ENCODE measurements around the gene RNF4. TPM values are rescaled to one million over a fixed set of nuclear protein-coding genes. Genes with fewer than 3 reads are reported as not detected.
A peak's percentile ranks its signal among the peaks of the same experiment; 100 is the strongest.
"Not testable (repeated sequence)": the region's sequence is repeated elsewhere in the genome, so short reads cannot be mapped to it uniquely, and the experiment has no call there.

RNF4 gene
- total and polyA plus RNA-seq, 2 donors = 41.3 to 43.1 TPM

DNA sequence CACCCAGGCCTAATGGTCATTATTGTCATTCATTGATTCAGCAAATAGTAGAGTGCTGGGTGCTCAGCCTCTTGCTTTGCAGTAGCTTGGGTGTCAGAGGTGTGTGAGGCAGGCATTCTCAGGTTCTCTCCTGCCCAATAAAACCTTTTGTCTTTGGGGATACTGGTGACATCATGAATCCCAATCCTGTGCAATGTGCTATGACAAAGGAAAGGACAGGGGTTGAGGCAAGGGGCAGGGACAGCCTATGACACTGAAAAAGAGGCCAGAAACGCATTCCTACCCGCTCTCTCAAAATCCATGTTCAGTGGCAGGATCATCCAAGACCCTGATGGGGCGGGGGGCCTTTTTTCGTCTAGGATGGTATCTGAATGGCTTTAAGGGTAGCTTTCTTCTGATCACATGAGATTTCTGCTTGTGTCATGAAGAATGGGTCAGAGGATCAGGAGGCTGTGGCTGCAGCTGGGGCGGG lies 66.0 kb downstream of the RNF4 start:
- Histone ChIP-seq H3K4me3 (ENCODE audit: low read length in 2 of 2) (peak overlapping the region; percentile 66 to 70), H3K9me3 (ENCODE audit: control insufficient read depth in 2 of 2, insufficient read depth in 1 of 2, low read length in 1 of 2) (no peaks in the 10 kb centered on the region), H3K27me3 (ENCODE audit: control insufficient read depth in 2 of 2, insufficient read depth in 1 of 2, low read length in 1 of 2) (no peaks in the 10 kb centered on the region), H3K36me3 (ENCODE audit: control insufficient read depth in 2 of 2, insufficient read depth in 2 of 2, low read length in 1 of 2) (no peaks in the 10 kb centered on the region), H3K27ac (ENCODE audit: low read depth in 1 of 2, low read length in 1 of 2) (peak overlapping the region; percentile 27 to 83), H3K4me1 (ENCODE audit: control insufficient read depth in 2 of 2, insufficient read depth in 2 of 2, low read length in 2 of 2) (peaks cover 9 to 16% of the 10 kb centered on the region in 2 donors)
- 55% methylated on average over 5 of the region's 5 CpGs for WGBS
- DNase-seq (ENCODE audit: low read depth in 6 of 9, low spot score in 9 of 9) = no peak

- Histone ChIP-seq H3K27ac (ENCODE audit: low read depth in 1 of 2, low read length in 1 of 2) (peak overlapping the region; percentile 83 to 90), H3K4me1 (ENCODE audit: control insufficient read depth in 2 of 2, insufficient read depth in 2 of 2, low read length in 2 of 2) (peaks cover 9 to 16% of the 10 kb centered on the region in 2 donors), H3K4me3 (ENCODE audit: low read length in 2 of 2) (peak overlapping the region; percentile 66 to 70), H3K27me3 (ENCODE audit: control insufficient read depth in 2 of 2, insufficient read depth in 1 of 2, low read length in 1 of 2) (no peaks in the 10 kb centered on the region), H3K9me3 (ENCODE audit: control insufficient read depth in 2 of 2, insufficient read depth in 1 of 2, low read length in 1 of 2) (no peaks in the 10 kb centered on the region), H3K36me3 (ENCODE audit: control insufficient read depth in 2 of 2, insufficient read depth in 2 of 2, low read length in 1 of 2) (no peaks in the 10 kb centered on the region)
- under 1% methylated on average over 77 of the region's 77 CpGs for WGBS
- DNase-seq (ENCODE audit: low read depth in 6 of 9, low spot score in 9 of 9) = peak in 8 of 9 donors; percentile 21 to 81 (median 54)
Observed at GRCh38 chr4:2535376-2536192, 66.7 kb downstream of the RNF4 start.

- WGBS = under 1% methylated on average over 105 of the region's 106 CpGs
- no peaks in the 10 kb centered on the region for H3K9me3 ChIP-seq (ENCODE audit: control insufficient read depth in 2 of 2, insufficient read depth in 1 of 2, low read length in 1 of 2)
- DNase-seq (ENCODE audit: low read depth in 6 of 9, low spot score in 9 of 9) = peak; percentile 88 to 100 (median 98)
- H3K4me3 ChIP-seq (ENCODE audit: low read length in 2 of 2) = peak within 1 kb of the TSS; percentile 69 to 89
- peak within 1 kb of the TSS; percentile 83 to 94 for H3K27ac ChIP-seq (ENCODE audit: low read depth in 1 of 2, low read length in 1 of 2)
- peaks cover 9 to 16% of the 10 kb centered on the region in 2 donors for H3K4me1 ChIP-seq (ENCODE audit: control insufficient read depth in 2 of 2, insufficient read depth in 2 of 2, low read length in 2 of 2)
- H3K36me3 ChIP-seq (ENCODE audit: control insufficient read depth in 2 of 2, insufficient read depth in 2 of 2, low read length in 1 of 2) = no peaks in the 10 kb centered on the region
- no peaks in the 10 kb centered on the region for H3K27me3 ChIP-seq (ENCODE audit: control insufficient read depth in 2 of 2, insufficient read depth in 1 of 2, low read length in 1 of 2)
Observed at GRCh38 chr4:2536193-2537010, 67.5 kb downstream of the RNF4 start, which contains the start of gene FAM193A. Gene FAM193A (plus strand): TSS chr4:2536647. CDS start chr4:2536916, 269 bp downstream.

DNA sequence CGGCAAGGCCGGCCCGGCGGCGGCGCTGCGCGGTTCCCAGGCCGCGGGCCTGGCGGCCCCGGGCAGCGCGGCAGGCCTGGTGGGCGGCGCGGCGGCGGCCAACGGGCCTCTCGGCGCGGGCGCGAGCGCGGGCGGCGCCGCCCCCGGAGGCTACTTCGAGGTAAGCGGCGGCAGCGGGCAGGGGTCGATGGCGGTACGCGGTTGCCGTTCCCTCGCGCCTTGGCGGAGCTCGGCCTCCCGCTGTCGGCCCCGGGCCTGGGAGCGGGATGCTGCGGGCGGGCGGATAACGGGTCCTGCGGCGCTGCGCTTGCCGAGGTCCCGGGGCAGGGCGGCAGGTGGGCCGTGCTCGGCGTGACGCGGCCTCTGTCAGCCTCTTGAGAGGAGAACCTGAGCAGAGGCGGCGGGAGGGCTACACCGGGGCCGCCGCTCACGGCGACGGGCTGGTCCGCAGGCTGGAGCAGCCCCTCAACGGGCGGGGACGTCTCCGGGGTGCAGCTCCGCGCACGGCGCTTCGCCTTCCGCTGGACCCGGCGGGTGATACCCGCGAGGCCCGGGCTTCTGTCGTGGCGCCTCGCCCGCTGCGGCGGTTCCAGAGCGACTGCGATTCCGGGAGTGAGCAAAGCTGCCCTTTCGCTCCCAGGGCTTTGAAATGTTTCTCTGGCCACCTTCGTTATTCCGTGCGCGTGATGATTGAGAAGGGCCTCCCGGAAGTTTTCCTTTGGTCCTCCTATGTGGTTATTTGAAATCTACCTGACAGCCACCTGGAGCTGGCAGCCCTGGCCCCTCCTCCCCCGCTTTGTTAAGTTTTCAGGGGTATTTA lies 68.3 kb downstream of the RNF4 start:
- DNase-seq (ENCODE audit: low read depth in 6 of 9, low spot score in 9 of 9) = peak in 7 of 9 donors; percentile 9 to 68 (median 43)
- Histone ChIP-seq H3K4me3 (ENCODE audit: low read length in 2 of 2) (peak overlapping the region; percentile 69 to 89), H3K9me3 (ENCODE audit: control insufficient read depth in 2 of 2, insufficient read depth in 1 of 2, low read length in 1 of 2) (no peaks in the 10 kb centered on the region), H3K27me3 (ENCODE audit: control insufficient read depth in 2 of 2, insufficient read depth in 1 of 2, low read length in 1 of 2) (no peaks in the 10 kb centered on the region), H3K4me1 (ENCODE audit: control insufficient read depth in 2 of 2, insufficient read depth in 2 of 2, low read length in 2 of 2) (peaks cover 9 to 16% of the 10 kb centered on the region in 2 donors), H3K27ac (ENCODE audit: low read depth in 1 of 2, low read length in 1 of 2) (peak overlapping the region; percentile 74 to 94), H3K36me3 (ENCODE audit: control insufficient read depth in 2 of 2, insufficient read depth in 2 of 2, low read length in 1 of 2) (peaks cover 0 to under 1% of the 10 kb centered on the region in 2 donors)
- under 1% methylated on average over 103 of the region's 103 CpGs for WGBS

GRCh38 chr4:2543580-2544191 lies 74.8 kb downstream of the RNF4 start:
- not testable (repeated sequence) for DNase-seq (ENCODE audit: low read depth in 6 of 9, low spot score in 9 of 9)
- WGBS = 92% methylated on average over 10 of the region's 10 CpGs

GRCh38 chr4:2545321-2546013 lies 76.6 kb downstream of the RNF4 start:
- Histone ChIP-seq H3K27me3 (ENCODE audit: control insufficient read depth in 2 of 2, insufficient read depth in 1 of 2, low read length in 1 of 2) (no peaks in the 10 kb centered on the region), H3K36me3 (ENCODE audit: control insufficient read depth in 2 of 2, insufficient read depth in 2 of 2, low read length in 1 of 2) (peaks cover 0 to 8% of the 10 kb centered on the region in 2 donors), H3K9me3 (ENCODE audit: control insufficient read depth in 2 of 2, insufficient read depth in 1 of 2, low read length in 1 of 2) (no peaks in the 10 kb centered on the region), H3K4me1 (ENCODE audit: control insufficient read depth in 2 of 2, insufficient read depth in 2 of 2, low read length in 2 of 2) (no peaks in the 10 kb centered on the region), H3K4me3 (ENCODE audit: low read length in 2 of 2) (no peak overlapping the region), H3K27ac (ENCODE audit: low read depth in 1 of 2, low read length in 1 of 2) (no peak overlapping the region)
- no peak for DNase-seq (ENCODE audit: low read depth in 6 of 9, low spot score in 9 of 9)
- WGBS = 97% methylated on average over 7 of the region's 7 CpGs

More at GRCh38 chr4:2543580-2544191, 74.8 kb downstream of the RNF4 start:
- H3K36me3 ChIP-seq (ENCODE audit: control insufficient read depth in 2 of 2, insufficient read depth in 2 of 2, low read length in 1 of 2); H3K9me3 ChIP-seq (ENCODE audit: control insufficient read depth in 2 of 2, insufficient read depth in 1 of 2, low read length in 1 of 2); H3K4me1 ChIP-seq (ENCODE audit: control insufficient read depth in 2 of 2, insufficient read depth in 2 of 2, low read length in 2 of 2); H3K27me3 ChIP-seq (ENCODE audit: control insufficient read depth in 2 of 2, insufficient read depth in 1 of 2, low read length in 1 of 2); H3K4me3 ChIP-seq (ENCODE audit: low read length in 2 of 2); H3K27ac ChIP-seq (ENCODE audit: low read depth in 1 of 2, low read length in 1 of 2): not testable (repeated sequence)

DNA sequence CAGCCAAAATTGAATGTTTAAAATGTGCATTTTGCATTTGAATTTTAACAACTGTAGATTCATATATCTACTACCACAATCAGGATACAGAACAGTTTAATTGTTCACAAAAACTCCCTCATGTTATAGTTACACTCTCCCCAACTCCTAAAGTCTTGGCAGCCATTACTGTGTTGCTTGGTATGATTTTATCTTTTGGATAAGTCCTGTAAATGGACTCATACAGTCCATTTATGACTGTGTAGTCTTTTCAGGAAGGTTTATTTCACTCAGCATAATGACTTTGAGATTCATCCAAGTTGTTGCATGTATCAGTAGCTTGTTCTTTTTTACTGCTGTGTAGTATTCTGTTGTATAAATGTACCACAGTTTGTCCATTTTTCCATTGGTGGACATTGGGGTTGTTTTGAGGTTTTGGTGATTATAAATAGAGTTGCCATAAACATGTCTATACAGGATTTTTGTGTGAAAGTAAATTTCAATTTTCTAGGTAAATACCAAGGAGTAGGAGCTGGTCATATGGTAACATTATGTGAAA lies 77.4 kb downstream of the RNF4 start:
- H3K9me3 ChIP-seq (ENCODE audit: control insufficient read depth in 2 of 2, insufficient read depth in 1 of 2, low read length in 1 of 2) = no peaks in the 10 kb centered on the region
- no peaks in the 10 kb centered on the region for H3K27me3 ChIP-seq (ENCODE audit: control insufficient read depth in 2 of 2, insufficient read depth in 1 of 2, low read length in 1 of 2)
- no peak for DNase-seq (ENCODE audit: low read depth in 6 of 9, low spot score in 9 of 9)
- no peak overlapping the region for H3K4me3 ChIP-seq (ENCODE audit: low read length in 2 of 2)
- H3K36me3 ChIP-seq (ENCODE audit: control insufficient read depth in 2 of 2, insufficient read depth in 2 of 2, low read length in 1 of 2) = peaks cover 0 to 8% of the 10 kb centered on the region in 2 donors
- H3K4me1 ChIP-seq (ENCODE audit: control insufficient read depth in 2 of 2, insufficient read depth in 2 of 2, low read length in 2 of 2) = no peaks in the 10 kb centered on the region
- no peak overlapping the region for H3K27ac ChIP-seq (ENCODE audit: low read depth in 1 of 2, low read length in 1 of 2)
